ENCODE results near the gene LDLRAD1. TPM values are rescaled to one million over a fixed set of nuclear protein-coding genes. Genes with fewer than 3 reads are reported as not detected.

LDLRAD1 gene
- total RNA-seq = not detected in 2 replicates
- not detected in 2 replicates for polyA plus RNA-seq
- polyA plus RNA-seq (2011; cell fraction: cytosol; rRNA removed) = not detected in 2 replicates
- polyA plus RNA-seq (2011; cell fraction: nucleus; rRNA removed) = not detected in 2 replicates
- polyA plus RNA-seq (2012) = not detected in 2 replicates
- polyA minus RNA-seq = not detected in 2 replicates
- polyA minus RNA-seq (2011; cell fraction: cytosol; rRNA and poly(A)+ RNA removed) = not detected
- not detected in 2 replicates for polyA minus RNA-seq (2011; cell fraction: nucleus; rRNA and poly(A)+ RNA removed)
- Bru-seq, nascent RNA = not detected
- BruChase-seq, experiment 1, labeled RNA remaining after a 6-hour chase = percentile 11 among the genes with signal in this experiment
- BruChase-seq, experiment 2, labeled RNA remaining after a 2-hour chase = percentile 16 among the genes with signal in this experiment
- long read RNA-seq = 0 reads

- dilution Hi-C loops (cut with MboI; ENCODE audit: extremely low pct_ligation_motif_present, low sequenced_read_pairs) (no loop called here), intact Hi-C loops (cut with micrococcal nuclease) (no loop called here)
- H3K36me3 ChIP-seq (ENCODE audit: control insufficient read depth in 2 of 2, extremely low read depth in 1 of 2, insufficient read depth in 2 of 2, low read length in 2 of 2) = no peaks in the 10 kb centered on the region
- no peak within 1 kb of the TSS for H3K9ac ChIP-seq (replicated peaks; ENCODE audit: extremely low read depth, insufficient read depth, low read length)
- peaks cover 0 to 6% of the 10 kb centered on the region in 2 experiments for H3K27me3 ChIP-seq (ENCODE audit: control insufficient read depth in 2 of 2, insufficient read depth in 2 of 2, low read length in 2 of 2)
- H4K20me1 ChIP-seq (replicated peaks; ENCODE audit: control insufficient read depth, extremely low read depth, insufficient read depth, low read length) = no peaks in the 10 kb centered on the region
- no peaks in the 10 kb centered on the region for H3K79me2 ChIP-seq (ENCODE audit: control insufficient read depth, insufficient read depth, low read length)
- ChIA-PET POLR2A (no interaction called here), CTCF (interaction anchor here (1.0 kb wide), 1 partner anchor 26 kb away, joined by 3 read pairs; no protein-coding TSS in a partner anchor)
- H3K4me1 ChIP-seq (ENCODE audit: control insufficient read depth, extremely low read depth, insufficient read depth, low read length) = no peaks in the 10 kb centered on the region
- H3K9me1 ChIP-seq (replicated peaks; ENCODE audit: control insufficient read depth, extremely low read depth, insufficient read depth, low read length) = no peaks in the 10 kb centered on the region
- no peak within 1 kb of the TSS for H3K4me3 ChIP-seq (replicated peaks in 1 of 3; ENCODE audit: insufficient read depth in 1 of 3, low read depth in 1 of 3, low read length in 3 of 3)
- H3K4me2 ChIP-seq (ENCODE audit: insufficient read depth, low read length) = no peak within 1 kb of the TSS
- DNase-seq (ENCODE audit: low read depth, low spot score) (no peak), FAIRE-seq (no peak)
- H3K27ac ChIP-seq (ENCODE audit: insufficient read depth, low read depth, low read length) = no peak within 1 kb of the TSS
- no peaks in the 10 kb centered on the region for H3K9me3 ChIP-seq (replicated peaks; ENCODE audit: control insufficient read depth, insufficient read depth, low read length)
- BruUV-seq (replicated peaks) = no TSS peak
- TF ChIP-seq MAX (IDR thresholded peaks at IDR 0.05; ENCODE audit: insufficient read depth, insufficient read length) = no peak
- no peak for TF ChIP-seq POLR2A (IDR thresholded peaks at IDR 0.05; ENCODE audit: low read depth, low read length)
- TF ChIP-seq MYC (IDR thresholded peaks at IDR 0.05; ENCODE audit: low read depth, low read length) = no peak
- TF ChIP-seq CTCF (IDR thresholded peaks at IDR 0.05; ENCODE audit: extremely low read depth in 1 of 2, insufficient read depth in 1 of 2, low read depth in 1 of 2, low read length in 2 of 2) = no peak
- no peak for TF ChIP-seq JUN (IDR thresholded peaks at IDR 0.05; ENCODE audit: borderline replicate concordance, insufficient read depth, insufficient read length, low read depth)
- TF ChIP-seq POLR2AphosphoS5 (IDR thresholded peaks at IDR 0.05; ENCODE audit: insufficient read depth, low read depth, low read length) = no peak
- TF ChIP-seq GATA2 (IDR thresholded peaks at IDR 0.05; ENCODE audit: insufficient read depth, insufficient read length, low read depth, low read length) = no peak
- TF ChIP-seq EZH2 (IDR thresholded peaks at IDR 0.05; ENCODE audit: borderline replicate concordance, low read depth, low read length, severe bottlenecking) = no peak
- no peak within 1 kb of the TSS for H2AFZ ChIP-seq (ENCODE audit: low read depth, low read length)
These were observed at the start of gene LDLRAD1 for GRCh38 chr1:54017979-54018378. Gene LDLRAD1, minus strand, starts transcription at chr1:54018186. Its CDS starts 74 bp downstream, at chr1:54018112.

All from endothelial cell of umbilical vein (primary cell).